ENCODE results near the gene NAGK.
"Not testable (repeated sequence)": the region's sequence is repeated elsewhere in the genome, so short reads cannot be mapped to it uniquely, and the experiment has no call there.

The NAGK gene

GRCh38 chr2:71070294-71071093 lies 2.0 kb downstream of the NAGK start:
- peak; percentile 25 for DNase-seq

GRCh38 chr2:71071681-71072398 lies 3.4 kb downstream of the NAGK start:
- no peak for DNase-seq

GRCh38 chr2:71072492-71072891 lies 4.0 kb downstream of the NAGK start:
- DNase-seq, result no peak

GRCh38 chr2:71073475-71073874 lies 5.0 kb downstream of the NAGK start:
- no peak for DNase-seq

- DNase-seq, result no peak
Observed at GRCh38 chr2:71074893-71075395, 6.5 kb downstream of the NAGK start.

GRCh38 chr2:71078624-71079023 lies 10.2 kb downstream of the NAGK start:
- no peak for DNase-seq

- no peak for DNase-seq
Observed at GRCh38 chr2:71082402-71083252, 14.2 kb downstream of the NAGK start.

- not testable (repeated sequence) for DNase-seq
Observed at GRCh38 chr2:71083297-71083696, 14.8 kb downstream of the NAGK start.

GRCh38 chr2:71083752-71084312 lies 15.4 kb downstream of the NAGK start:
- DNase-seq, result not testable (repeated sequence)

- DNase-seq, result not testable (repeated sequence)
Observed at GRCh38 chr2:71085325-71086003, 17.0 kb downstream of the NAGK start.

GRCh38 chr2:71089475-71089874 lies 21.0 kb downstream of the NAGK start:
- DNase-seq, result not testable (repeated sequence)

- DNase-seq, result not testable (repeated sequence)
Observed at GRCh38 chr2:71091808-71092207, 23.4 kb downstream of the NAGK start.

GRCh38 chr2:71092491-71093260 lies 24.2 kb downstream of the NAGK start:
- DNase-seq, result not testable (repeated sequence)

GRCh38 chr2:71100195-71100964 lies 31.9 kb downstream of the NAGK start:
- peak; percentile 44 for DNase-seq

- DNase-seq, result peak; percentile 88
Observed at GRCh38 chr2:71101656-71102055, 33.2 kb downstream of the NAGK start.

GRCh38 chr2:71102981-71103681 lies 34.7 kb downstream of the NAGK start:
- DNase-seq, result no peak

GRCh38 chr2:71103809-71104208 lies 35.4 kb downstream of the NAGK start:
- no peak for DNase-seq

- DNase-seq, result not testable (repeated sequence)
Observed at GRCh38 chr2:71106463-71106862, 38.0 kb downstream of the NAGK start.

GRCh38 chr2:71108091-71108490 lies 39.6 kb downstream of the NAGK start:
- no peak for DNase-seq

- no peak for DNase-seq
Observed at GRCh38 chr2:71113843-71114242, 45.4 kb downstream of the NAGK start.

All from fibroblast of skin of right quadriceps (primary cell).